C4-2B (cell line): Measurements from ENCODE around the gene NFYC.

ENCODE experiments used
- ZFX ChIP-seq: fragments of 450-650 bp; IDR thresholded peaks from 2 replicates; pipeline ENCODE4 v1.6.1; 2017
- TF ChIP-seq, protein P1 (sequence below): fragments of 450-650 bp; conservative IDR thresholded peaks from 2 replicates; pipeline ENCODE4 v1.5.1; 2017; ENCODE audit warnings: mild to moderate bottlenecking

DNA sequence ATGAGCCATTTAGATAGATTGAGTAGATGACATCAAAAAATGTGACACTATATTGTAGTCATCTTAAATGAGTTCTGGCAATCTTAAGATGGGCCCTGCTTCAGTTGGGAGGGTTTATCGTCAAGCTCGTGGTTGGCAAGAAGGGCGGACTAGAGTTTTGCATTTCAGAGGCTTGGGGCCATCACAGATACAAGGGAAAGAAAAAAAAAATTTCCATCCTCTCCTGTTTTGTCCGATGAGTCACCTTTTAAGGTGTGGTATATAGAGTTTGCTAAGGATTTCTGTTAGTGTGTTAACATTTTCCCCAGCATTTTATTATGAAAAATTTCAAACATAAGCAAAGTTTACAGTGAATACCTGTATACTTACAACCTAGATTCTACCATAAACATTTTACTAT, 60.3 kb downstream of the NFYC start:
- TF ChIP-seq, protein P1, sequence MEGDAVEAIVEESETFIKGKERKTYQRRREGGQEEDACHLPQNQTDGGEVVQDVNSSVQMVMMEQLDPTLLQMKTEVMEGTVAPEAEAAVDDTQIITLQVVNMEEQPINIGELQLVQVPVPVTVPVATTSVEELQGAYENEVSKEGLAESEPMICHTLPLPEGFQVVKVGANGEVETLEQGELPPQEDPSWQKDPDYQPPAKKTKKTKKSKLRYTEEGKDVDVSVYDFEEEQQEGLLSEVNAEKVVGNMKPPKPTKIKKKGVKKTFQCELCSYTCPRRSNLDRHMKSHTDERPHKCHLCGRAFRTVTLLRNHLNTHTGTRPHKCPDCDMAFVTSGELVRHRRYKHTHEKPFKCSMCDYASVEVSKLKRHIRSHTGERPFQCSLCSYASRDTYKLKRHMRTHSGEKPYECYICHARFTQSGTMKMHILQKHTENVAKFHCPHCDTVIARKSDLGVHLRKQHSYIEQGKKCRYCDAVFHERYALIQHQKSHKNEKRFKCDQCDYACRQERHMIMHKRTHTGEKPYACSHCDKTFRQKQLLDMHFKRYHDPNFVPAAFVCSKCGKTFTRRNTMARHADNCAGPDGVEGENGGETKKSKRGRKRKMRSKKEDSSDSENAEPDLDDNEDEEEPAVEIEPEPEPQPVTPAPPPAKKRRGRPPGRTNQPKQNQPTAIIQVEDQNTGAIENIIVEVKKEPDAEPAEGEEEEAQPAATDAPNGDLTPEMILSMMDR: no peak
- TF ChIP-seq ZFX: no peak
